WERI-Rb-1 (cell line): ENCODE measurements around the gene RNF112.

Experiments
- DNase-seq: peaks from one replicate; pipeline ENCODE4 v3.0.0-alpha.2; 2020
- H3K27ac ChIP-seq: fragments of 250-450 bp; sonication (Bioruptor Pico); 2 replicates; pipeline ENCODE4 v1.5.1; 2020; ENCODE audit warnings: mild to moderate bottlenecking, moderate library complexity
- H3K27me3 ChIP-seq: fragments of 250-450 bp; sonication (Bioruptor Pico); 2 replicates; pipeline ENCODE4 v1.5.1; 2021; ENCODE audit warnings: mild to moderate bottlenecking, low read depth, moderate library complexity; ENCODE audit not compliant: insufficient read depth, severe bottlenecking
- H3K36me3 ChIP-seq: fragments of 250-450 bp; sonication (Bioruptor Pico); 2 replicates; pipeline ENCODE4 v1.5.1; 2020; ENCODE audit warnings: mild to moderate bottlenecking, moderate library complexity
- H3K4me3 ChIP-seq: 2 replicates; pipeline ENCODE4 v1.5.1; 2011; ENCODE audit warnings: low read depth, mild to moderate bottlenecking, control low read depth, low read length
- H3K9me3 ChIP-seq: fragments of 250-450 bp; sonication (Bioruptor Pico); 2 replicates; pipeline ENCODE4 v1.5.1; 2021; ENCODE audit warnings: mild to moderate bottlenecking, moderate library complexity; ENCODE audit not compliant: severe bottlenecking
- CTCF ChIP-seq: IDR thresholded peaks from 2 replicates; pipeline ENCODE4 v1.5.1; 2011; ENCODE audit warnings: low read depth, mild to moderate bottlenecking, control low read depth, inconsistent platforms, low read length

RNF112 gene

GRCh38 chr17:19464031-19465026 lies 53.3 kb downstream of the RNF112 start:
- no peak overlapping the region for H3K27ac ChIP-seq
- no peak for TF ChIP-seq CTCF
- no peak overlapping the region for H3K4me3 ChIP-seq
- no peaks in the 10 kb centered on the region for H3K9me3 ChIP-seq
- no peak for DNase-seq
- no peaks in the 10 kb centered on the region for H3K36me3 ChIP-seq
- H3K27me3 ChIP-seq, result no peaks in the 10 kb centered on the region
